Ramos (cell line): ENCODE data around the gene COA8.

ENCODE experiments used
- in situ Hi-C: fragments of 300-500 bp; cut with MboI; formaldehyde crosslinking; loops from one replicate; pipeline ENCODE4 v1.14.3; 2022; ENCODE audit warnings: low sequenced_read_pairs; ENCODE audit not compliant: unreplicated experiment

Gene COA8

GRCh38 chr14:103546652-103547454 lies 15.9 kb upstream of the COA8 start:
- in situ Hi-C loops = no loop called here

GRCh38 chr14:103547455-103547940 lies 15.3 kb upstream of the COA8 start:
- in situ Hi-C loops = no loop called here

- in situ Hi-C loops = no loop called here
Observed at GRCh38 chr14:103547941-103548462, 14.8 kb upstream of the COA8 start.

- in situ Hi-C loops = no loop called here
Observed at GRCh38 chr14:103548463-103549351, 14.1 kb upstream of the COA8 start.

- in situ Hi-C loops = no loop called here
Observed at GRCh38 chr14:103549361-103550311, 13.1 kb upstream of the COA8 start.

GRCh38 chr14:103550451-103551337 lies 12.1 kb upstream of the COA8 start:
- in situ Hi-C loops = no loop called here

GRCh38 chr14:103551338-103551762 lies 11.4 kb upstream of the COA8 start:
- in situ Hi-C loops = no loop called here

- in situ Hi-C loops = no loop called here
Observed at GRCh38 chr14:103552011-103552845, 10.5 kb upstream of the COA8 start.

- in situ Hi-C loops = no loop called here
Observed at GRCh38 chr14:103552846-103553210, 9.9 kb upstream of the COA8 start.

- in situ Hi-C loops = loop anchor here (5.0 kb wide), 1 partner anchor 38 kb away; no protein-coding TSS in a partner anchor
Observed at GRCh38 chr14:103555559-103556337, 7.0 kb upstream of the COA8 start.

GRCh38 chr14:103556946-103557758 lies 5.6 kb upstream of the COA8 start:
- in situ Hi-C loops = loop anchor here (5.0 kb wide), 1 partner anchor 40 kb away; no protein-coding TSS in a partner anchor

- in situ Hi-C loops = loop anchor here (5.0 kb wide), 1 partner anchor 41 kb away; no protein-coding TSS in a partner anchor
Observed at GRCh38 chr14:103558071-103558882, 4.5 kb upstream of the COA8 start.

GRCh38 chr14:103559766-103560165 lies 3.0 kb upstream of the COA8 start:
- in situ Hi-C loops = loop anchor here (5.0 kb wide), 1 partner anchor 42 kb away; no protein-coding TSS in a partner anchor

- in situ Hi-C loops = no loop called here
Observed at GRCh38 chr14:103560691-103561090, 2.1 kb upstream of the COA8 start.
